ENCODE measurements around the gene NLK.
"Not testable (repeated sequence)": the region's sequence is repeated elsewhere in the genome, so short reads cannot be mapped to it uniquely, and the experiment has no call there.

NLK gene

DNA sequence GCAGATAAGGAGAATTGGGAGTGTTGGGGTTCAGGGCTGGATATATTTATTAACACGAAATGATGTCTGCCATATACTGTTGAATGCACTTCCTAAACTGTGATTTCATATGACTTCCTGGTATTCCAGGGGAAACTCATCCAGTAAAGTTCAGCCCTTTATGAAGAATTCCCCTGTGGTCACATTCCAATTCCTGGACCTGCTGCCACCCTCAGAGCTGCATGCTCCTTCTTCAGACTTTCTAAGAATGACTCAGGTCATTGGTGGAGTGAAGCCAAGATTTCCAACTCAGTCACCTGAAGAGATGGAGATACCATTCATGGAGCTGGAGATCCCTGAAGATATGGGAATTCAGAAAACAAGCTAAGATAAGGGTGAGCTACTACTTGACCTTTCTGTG is 162.3 kb downstream of the NLK start:
- DNase-seq (ENCODE audit: low read depth), result no peak
- H3K4me3 ChIP-seq (ENCODE audit: low read depth, low read length), result no peak overlapping the region
- TF ChIP-seq CTCF (IDR thresholded peaks at IDR 0.05; ENCODE audit: insufficient read depth, low read depth, low read length, missing control alignments), result no peak

DNA sequence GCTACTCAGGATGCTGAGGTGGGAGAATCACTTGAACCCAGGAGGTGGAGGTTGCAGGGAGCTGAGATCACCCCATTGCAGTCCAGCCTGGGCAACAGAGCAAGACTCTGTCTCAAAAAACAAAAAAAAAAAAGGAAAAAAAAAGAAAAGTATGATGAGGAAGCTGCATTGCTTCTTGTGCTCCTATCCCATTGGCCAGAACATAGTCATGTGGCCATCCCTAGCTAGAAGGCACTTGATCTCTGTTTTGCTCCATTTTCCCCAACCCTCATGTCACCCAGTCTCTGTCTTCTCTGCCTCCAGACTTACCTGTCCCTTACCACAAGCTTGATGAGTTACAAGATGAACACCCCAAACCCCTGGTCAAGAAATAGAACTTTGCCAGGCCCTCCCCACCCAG is 163.8 kb downstream of the NLK start:
- no peak for DNase-seq (ENCODE audit: low read depth)
- no peak overlapping the region for H3K4me3 ChIP-seq (ENCODE audit: low read depth, low read length)
- TF ChIP-seq CTCF (IDR thresholded peaks at IDR 0.05; ENCODE audit: insufficient read depth, low read depth, low read length, missing control alignments), result no peak

GRCh38 chr17:28211811-28212210 is 169.3 kb downstream of the NLK start:
- TF ChIP-seq CTCF (IDR thresholded peaks at IDR 0.05; ENCODE audit: insufficient read depth, low read depth, low read length, missing control alignments), result no peak
- no peak for DNase-seq (ENCODE audit: low read depth)
- no peak overlapping the region for H3K4me3 ChIP-seq (ENCODE audit: low read depth, low read length)

- H3K4me3 ChIP-seq (ENCODE audit: low read depth, low read length); DNase-seq (ENCODE audit: low read depth): not testable (repeated sequence)
Observed at GRCh38 chr17:28213578-28213977, 171.1 kb downstream of the NLK start.

DNA sequence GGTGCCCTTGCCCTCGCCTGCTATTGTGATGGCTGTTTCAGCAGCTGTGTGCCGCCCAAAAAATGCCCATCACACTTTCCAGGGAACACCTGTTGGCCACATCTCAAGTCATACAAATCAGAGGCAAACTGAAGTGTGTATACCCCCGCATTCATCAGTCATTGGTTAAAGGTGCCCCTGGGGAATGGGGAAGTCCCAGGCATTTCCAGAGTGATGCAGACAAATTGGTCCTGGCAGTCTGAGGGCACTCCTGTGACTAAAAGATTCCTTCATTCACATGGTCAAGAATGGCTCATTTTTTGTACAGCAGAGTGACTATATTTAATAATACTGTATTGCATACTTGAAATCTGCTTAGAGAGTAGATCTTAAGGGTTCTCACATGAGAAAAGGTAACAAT is 173.6 kb downstream of the NLK start:
- no peak for TF ChIP-seq CTCF (IDR thresholded peaks at IDR 0.05; ENCODE audit: insufficient read depth, low read depth, low read length, missing control alignments)
- DNase-seq (ENCODE audit: low read depth), result no peak
- H3K4me3 ChIP-seq (ENCODE audit: low read depth, low read length), result no peak overlapping the region

GRCh38 chr17:28216528-28216927 is 174.1 kb downstream of the NLK start:
- DNase-seq (ENCODE audit: low read depth), result no peak

GRCh38 chr17:28219771-28220170 is 177.3 kb downstream of the NLK start:
- no peak for TF ChIP-seq CTCF (IDR thresholded peaks at IDR 0.05; ENCODE audit: insufficient read depth, low read depth, low read length, missing control alignments)
- no peak for DNase-seq (ENCODE audit: low read depth)
- no peak overlapping the region for H3K4me3 ChIP-seq (ENCODE audit: low read depth, low read length)

More at GRCh38 chr17:28216528-28216927, 174.1 kb downstream of the NLK start:
- no peak overlapping the region for H3K4me3 ChIP-seq (ENCODE audit: low read depth, low read length)
- TF ChIP-seq CTCF (IDR thresholded peaks at IDR 0.05; ENCODE audit: insufficient read depth, low read depth, low read length, missing control alignments), result no peak

All from GM12865 (cell line).